HEK293 (cell line): Measurements from ENCODE around the gene PTPRN2.

ENCODE experiments used
- CTCF ChIP-seq: fragments of 450-650 bp; formaldehyde crosslinking; IDR thresholded peaks from 2 replicates; pipeline ENCODE4 v1.5.1; 2016; ENCODE audit warnings: missing biosample characterization, missing genetic modification characterization
- KLF16 ChIP-seq: fragments of 450-650 bp; formaldehyde crosslinking; IDR thresholded peaks from 2 replicates; pipeline ENCODE4 v1.5.1; 2017; ENCODE audit warnings: missing biosample characterization, missing genetic modification characterization
- ZBTB11 ChIP-seq: fragments of 450-650 bp; formaldehyde crosslinking; conservative IDR thresholded peaks from 2 replicates; pipeline ENCODE4 v1.5.1; 2016; ENCODE audit warnings: low read depth, missing biosample characterization, missing genetic modification characterization
- ZNF274 ChIP-seq, 2 experiments: fragments of 200-500 bp in 1 of 2; fragments of 450-650 bp in 1 of 2; sonication (Bioruptor generic) in 1 of 2; formaldehyde crosslinking in 1 of 2; IDR thresholded peaks; 2 replicates each; pipeline versions ENCODE4 v1.5.1 to v1.6.1; 2014 to 2016; ENCODE audit warnings: borderline replicate concordance in 1 of 2, inconsistent platforms in 1 of 2, low read length in 1 of 2, missing biosample characterization in 1 of 2, missing genetic modification characterization in 1 of 2
- ZNF324 ChIP-seq: fragments of 450-650 bp; formaldehyde crosslinking; IDR thresholded peaks from 2 replicates; pipeline ENCODE4 v1.5.1; 2016; ENCODE audit warnings: missing biosample characterization, missing genetic modification characterization
- ZNF623 ChIP-seq: fragments of 450-650 bp; formaldehyde crosslinking; IDR thresholded peaks from 2 replicates; pipeline ENCODE4 v1.5.1; 2016; ENCODE audit warnings: missing biosample characterization, missing genetic modification characterization
- ZSCAN30 ChIP-seq: fragments of 450-650 bp; IDR thresholded peaks from 2 replicates; pipeline ENCODE4 v1.5.1; 2018; ENCODE audit warnings: missing biosample characterization, mild to moderate bottlenecking, missing genetic modification characterization, moderate library complexity

GRCh38 chr7:157876469-157877285, 710.9 kb downstream of the PTPRN2 start:
- no peak for TF ChIP-seq CTCF (tag by site-specific recombination)
- TF ChIP-seq ZNF623 (tag by site-specific recombination): no peak
- no peak for TF ChIP-seq ZBTB11
- TF ChIP-seq KLF16 (tag by site-specific recombination): no peak
- TF ChIP-seq ZSCAN30 (tag by site-specific recombination): no peak
- TF ChIP-seq ZNF274 (IDR thresholded peaks at IDR 0.05; ENCODE audit: low read length): no peak
- TF ChIP-seq ZNF274 (tag by site-specific recombination; IDR thresholded peaks at IDR 0.05; ENCODE audit: borderline replicate concordance): no peak
- TF ChIP-seq ZNF324 (tag by site-specific recombination): no peak
